Measurements from ENCODE around the gene ASPSCR1.

DNA sequence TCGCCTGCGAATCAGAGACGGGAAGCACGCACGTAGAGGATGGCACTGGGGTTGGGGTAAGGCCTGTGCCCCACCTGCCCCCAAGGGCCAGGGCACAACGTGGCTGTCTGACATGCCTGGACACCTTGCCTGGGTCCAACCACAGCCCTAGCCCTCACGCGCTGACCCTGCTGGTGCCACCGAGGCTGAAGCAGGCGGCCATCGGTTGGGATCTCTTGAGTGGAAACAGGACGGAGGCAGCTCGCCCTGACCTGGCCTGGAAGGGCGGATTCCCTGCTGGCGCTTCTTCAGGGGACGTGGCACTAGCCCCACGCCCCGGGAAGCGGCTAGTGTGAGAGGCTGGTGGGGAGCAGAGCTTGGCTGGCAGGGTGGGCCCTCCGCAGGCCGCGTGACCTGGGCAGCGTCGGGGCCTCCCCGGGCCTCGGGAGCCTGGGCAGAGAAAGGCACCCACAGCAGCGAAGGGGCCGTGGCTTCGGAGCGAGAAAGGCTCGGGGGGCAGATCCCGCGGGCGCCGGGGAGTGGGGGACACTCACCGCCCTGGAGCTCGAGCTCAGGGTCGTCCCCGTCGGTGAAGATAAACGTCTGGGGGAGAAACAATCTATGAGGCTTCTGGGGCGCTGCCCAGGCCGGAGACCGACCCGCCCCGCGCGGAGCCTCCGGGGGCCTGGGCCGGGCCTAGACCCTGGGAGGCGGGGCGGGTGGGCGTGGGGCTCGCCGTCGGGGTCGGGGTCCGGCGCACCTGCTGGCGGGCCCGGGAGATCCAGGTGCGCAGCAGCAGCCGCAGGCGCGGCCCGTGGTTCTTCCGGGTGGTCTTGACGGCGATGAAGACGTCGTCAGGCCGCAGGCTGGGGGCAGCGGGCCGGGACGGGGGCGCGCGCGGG, 73.6 kb downstream of the ASPSCR1 start:
- TF ChIP-seq CHD2 (IDR thresholded peaks at IDR 0.05; ENCODE audit: low read length) (no peak), KDM1A (IDR thresholded peaks at IDR 0.05; ENCODE audit: borderline replicate concordance, low read length) (no peak), TBP (IDR thresholded peaks at IDR 0.05; ENCODE audit: low read depth, low read length) (no peak), JUN (IDR thresholded peaks at IDR 0.05; ENCODE audit: low read depth, low read length) (no peak), POLR2A (IDR thresholded peaks at IDR 0.05; ENCODE audit: control extremely low read depth in 1 of 2, low read depth in 2 of 2, low read length in 2 of 2) (no peak), SP4 (IDR thresholded peaks at IDR 0.05; ENCODE audit: low read length) (no peak), EGR1 (IDR thresholded peaks at IDR 0.05; ENCODE audit: borderline replicate concordance, low read depth, low read length) (no peak)
- TF ChIP-seq, protein P1, sequence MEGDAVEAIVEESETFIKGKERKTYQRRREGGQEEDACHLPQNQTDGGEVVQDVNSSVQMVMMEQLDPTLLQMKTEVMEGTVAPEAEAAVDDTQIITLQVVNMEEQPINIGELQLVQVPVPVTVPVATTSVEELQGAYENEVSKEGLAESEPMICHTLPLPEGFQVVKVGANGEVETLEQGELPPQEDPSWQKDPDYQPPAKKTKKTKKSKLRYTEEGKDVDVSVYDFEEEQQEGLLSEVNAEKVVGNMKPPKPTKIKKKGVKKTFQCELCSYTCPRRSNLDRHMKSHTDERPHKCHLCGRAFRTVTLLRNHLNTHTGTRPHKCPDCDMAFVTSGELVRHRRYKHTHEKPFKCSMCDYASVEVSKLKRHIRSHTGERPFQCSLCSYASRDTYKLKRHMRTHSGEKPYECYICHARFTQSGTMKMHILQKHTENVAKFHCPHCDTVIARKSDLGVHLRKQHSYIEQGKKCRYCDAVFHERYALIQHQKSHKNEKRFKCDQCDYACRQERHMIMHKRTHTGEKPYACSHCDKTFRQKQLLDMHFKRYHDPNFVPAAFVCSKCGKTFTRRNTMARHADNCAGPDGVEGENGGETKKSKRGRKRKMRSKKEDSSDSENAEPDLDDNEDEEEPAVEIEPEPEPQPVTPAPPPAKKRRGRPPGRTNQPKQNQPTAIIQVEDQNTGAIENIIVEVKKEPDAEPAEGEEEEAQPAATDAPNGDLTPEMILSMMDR (IDR thresholded peaks at IDR 0.05; ENCODE audit: control extremely low read depth in 1 of 3, insufficient read depth in 1 of 3, low read depth in 1 of 3, low read length in 3 of 3), result no peak
